Fibroblast of the conjunctiva (primary cell): ENCODE measurements around the gene TRABD2B.

Experiments
- DNase-seq: peaks from one replicate; pipeline ENCODE4 v3.0.0-alpha.2; 2010; ENCODE audit warnings: low read depth

The TRABD2B gene

DNA sequence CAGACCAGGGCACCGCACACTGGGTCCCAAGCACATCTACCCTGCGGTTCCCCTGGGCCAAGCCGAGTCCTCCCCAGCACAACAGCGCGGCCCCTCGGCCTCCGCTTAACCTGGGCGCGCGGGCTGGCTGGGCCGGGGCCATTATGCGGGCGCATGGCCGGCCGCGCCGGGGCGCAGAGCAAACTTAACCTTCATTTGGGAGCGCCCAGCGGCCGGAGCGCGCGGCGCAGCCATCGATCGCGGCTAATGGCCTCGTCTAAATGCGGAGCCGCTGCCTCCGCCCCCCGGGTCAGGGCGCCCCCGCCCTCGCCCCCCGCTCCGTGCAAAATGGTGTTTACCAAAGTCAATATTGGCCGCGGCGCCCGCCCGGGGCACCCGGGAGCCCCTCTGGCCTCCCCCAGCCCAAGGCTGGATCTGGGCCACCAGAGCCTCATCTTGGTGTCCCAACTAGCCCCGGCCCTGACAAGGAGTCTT, 272.1 kb downstream of the TRABD2B start:
- DNase-seq, result no peak

DNA sequence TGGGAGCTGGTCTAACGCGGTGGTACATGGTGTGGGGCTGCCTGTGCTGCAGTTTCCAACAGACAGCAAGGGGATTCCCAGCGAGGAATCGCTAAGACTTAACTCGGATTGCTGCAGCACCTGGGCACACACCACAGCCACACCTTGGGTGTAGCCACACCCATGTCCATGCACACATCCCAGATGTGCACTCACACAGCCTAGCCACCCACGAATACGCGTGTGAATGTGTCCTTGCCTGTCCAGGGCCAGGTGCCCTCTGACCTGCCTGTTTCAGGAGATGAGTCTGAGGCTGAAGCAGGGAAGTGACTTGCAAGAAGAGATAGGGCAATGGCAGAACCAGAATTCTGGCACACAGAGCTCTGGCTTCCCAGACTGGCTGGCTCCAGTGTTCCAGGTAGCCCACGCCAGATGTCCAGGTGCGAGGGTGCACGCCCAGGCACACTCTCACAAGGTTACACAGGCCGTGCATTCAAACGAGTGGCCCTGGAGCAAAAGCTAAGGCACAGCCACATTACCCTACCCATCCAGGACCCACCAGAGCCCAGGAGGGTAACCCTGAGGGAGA, 272.7 kb downstream of the TRABD2B start:
- no peak for DNase-seq

DNA sequence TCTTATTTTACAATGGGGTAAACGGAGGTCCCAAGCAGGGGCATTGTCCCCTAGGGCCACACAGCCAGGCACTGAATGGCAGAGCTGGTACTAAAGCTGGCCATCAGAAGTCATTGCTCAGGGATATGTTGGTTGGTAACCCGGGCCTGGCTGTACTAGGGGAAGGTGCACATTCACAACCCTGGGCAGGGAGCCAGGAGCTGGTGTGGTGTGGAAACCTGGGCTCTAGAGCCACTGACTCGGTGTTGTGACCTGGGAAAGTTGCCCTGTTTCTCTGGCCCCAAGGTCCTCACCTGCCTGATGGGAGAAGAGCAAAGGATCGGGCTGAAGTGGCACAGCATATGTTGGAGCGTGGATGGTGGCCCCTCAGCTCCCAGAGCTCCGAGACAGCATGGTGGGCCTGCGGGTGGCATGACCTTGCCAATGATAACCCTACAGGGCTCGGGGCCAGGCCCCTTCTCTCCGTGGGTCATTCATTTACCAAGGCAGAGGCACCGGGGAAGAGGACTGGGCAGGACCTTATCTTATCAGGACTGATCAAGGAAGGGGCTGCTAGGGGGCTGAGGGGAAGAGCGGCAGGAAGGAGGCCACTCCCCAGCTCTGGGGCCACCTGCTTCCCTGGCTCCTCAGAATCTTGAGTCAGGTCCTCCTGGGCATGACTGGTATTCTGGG, 274.1 kb downstream of the TRABD2B start:
- DNase-seq, result no peak

DNA sequence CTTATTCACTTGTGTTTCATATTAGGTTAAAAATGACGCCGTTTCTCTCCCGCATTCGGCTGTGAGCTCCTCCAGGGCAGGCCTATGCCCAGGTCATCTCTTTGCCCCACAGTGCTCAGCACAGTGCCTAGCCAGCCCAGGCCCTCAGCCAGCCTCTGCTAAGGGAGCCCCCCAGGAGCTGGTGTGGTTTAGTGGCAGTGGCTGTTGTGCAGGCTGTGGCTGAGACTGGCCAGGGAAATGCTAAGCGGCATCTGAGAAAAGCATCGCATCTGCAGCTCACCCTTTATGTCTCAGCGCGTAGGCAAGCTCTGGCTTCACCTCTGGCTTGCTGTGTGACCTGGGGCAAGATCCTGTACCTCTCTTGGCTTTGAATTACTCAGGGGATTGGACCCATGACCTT, 275.1 kb downstream of the TRABD2B start:
- DNase-seq, result no peak

DNA sequence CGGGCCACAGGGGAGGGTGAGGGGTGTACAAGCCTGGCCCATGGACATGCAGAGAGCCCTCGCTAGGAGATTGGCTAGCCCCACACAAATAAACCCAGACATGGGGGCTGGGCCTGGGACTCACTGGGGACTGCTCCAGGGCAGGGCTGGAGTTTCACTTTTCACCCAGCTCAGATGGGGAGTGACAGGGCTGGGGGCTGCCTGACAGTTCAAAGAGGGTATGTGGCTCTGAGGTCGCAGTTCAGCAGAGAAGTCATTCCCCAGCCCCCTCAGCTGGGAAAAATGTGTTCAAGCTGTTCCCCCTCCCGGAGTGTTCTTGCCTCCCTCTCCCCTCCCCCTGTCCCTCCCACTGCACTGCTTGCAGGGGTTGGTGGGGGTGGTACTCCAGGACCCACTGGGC, 277.1 kb downstream of the TRABD2B start:
- no peak for DNase-seq

DNA sequence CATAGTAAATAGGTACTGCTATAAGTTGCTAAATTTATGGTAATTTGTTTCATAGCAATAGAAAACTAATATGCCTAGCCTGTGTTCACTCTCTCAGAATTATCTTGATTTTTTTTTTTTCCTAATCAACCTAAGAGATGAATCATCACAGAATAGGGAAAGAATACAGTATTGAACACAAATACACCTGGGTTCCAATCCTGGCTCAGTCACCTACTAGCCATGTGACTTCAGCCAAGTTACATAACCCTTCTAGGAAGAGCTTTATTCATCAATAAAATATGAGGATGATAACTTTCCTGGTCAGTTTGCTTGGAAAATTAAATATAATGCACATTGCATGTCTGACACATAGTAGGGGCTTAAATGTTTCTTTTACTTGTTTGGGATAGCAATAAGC, 279.8 kb downstream of the TRABD2B start:
- no peak for DNase-seq

DNA sequence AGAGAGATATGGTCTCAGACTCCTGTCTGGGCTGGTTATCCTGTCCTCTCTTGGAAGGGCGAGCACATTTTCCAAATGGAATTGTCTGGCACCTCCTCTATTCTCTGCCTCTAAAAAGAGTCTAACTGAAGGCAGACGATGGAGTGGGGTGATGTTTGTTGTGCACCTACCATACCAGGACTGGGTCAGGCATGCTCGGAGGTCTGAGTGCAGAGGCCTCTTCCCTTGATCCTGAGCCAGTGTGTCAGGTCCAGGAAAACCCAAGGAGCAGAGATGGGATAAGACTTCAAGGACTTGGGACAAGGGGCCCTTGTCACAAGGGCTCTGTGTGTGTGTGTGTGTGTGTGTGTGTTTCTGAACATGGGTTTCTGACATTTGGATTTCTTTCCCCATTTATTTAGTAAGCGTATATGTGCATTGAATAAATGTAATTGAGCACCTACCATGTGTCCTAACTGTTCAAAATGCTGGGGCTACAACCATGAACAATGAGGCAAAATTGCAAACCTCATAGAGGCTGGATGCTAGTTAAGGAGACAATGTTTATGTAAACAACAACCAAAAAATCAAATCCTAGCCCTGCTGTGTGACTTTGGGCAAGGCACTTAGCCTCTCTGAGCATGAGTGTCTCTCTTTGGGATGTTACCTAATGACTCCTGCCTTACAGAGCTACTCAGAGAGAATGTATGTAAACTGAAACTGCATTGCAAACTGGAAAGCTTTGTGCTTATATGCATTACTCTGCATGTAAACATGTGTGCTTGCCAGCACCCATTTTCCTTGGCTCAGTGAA, 283.0 kb downstream of the TRABD2B start:
- no peak for DNase-seq

DNA sequence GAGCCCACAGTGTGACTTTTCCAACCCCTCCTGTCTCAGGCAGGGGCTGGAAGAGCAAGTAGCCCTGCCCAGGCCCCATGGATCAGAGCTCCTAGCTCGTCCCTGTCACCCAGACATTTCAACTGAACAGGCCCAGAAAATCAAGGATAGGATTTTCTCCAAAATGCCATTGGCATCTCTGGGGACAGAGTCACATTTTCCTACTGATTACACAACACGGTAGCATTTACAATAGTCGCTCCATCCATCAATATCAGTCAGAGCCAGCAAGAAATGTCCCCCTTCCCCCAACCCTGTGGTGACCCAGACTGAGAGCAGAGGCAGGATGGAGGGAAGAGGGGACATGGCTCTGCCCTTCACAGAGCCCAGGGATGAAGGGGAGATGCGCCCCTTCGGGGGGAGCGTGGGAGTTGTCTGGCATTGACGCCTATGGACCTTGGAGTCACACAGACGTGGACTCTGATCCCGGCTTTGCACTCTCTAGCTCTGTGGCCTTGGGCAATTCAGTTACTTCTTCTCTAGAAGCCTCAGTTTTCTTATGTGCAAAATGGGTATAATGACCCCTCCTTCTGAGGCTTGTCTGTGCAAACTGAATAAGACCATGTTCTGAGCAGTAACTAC, 283.7 kb downstream of the TRABD2B start:
- no peak for DNase-seq

DNA sequence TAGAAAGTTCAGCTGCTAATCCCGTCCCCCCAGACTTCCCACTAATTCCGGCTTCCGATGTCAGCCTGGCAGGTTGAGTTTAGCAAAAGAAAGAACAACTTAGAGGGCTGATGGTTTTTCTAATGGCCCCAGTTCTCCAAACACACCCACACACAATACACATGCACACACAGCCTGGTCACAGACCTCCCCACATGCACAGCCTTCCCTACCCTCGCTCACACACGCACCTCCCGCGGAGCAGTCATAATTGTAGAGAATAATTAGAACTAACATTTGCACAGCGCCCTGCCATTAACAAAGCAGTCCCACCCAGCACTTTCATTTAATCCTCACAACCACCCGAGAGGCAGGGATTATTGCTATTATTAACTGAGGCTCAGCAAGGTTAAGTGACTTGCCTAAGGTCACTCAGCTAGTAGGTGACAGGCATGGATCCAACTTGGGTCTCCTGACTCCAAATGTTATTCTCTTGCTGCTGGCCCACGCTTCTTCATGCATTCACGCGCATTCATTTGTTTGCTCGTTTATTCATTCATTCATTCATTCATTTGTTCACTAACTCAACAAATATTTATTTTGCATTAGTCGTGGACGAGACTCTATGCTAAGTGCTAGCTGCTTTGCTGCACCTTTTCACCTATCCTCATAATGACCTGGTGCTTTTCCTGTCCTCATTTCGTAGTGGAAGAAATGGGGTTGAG, 284.4 kb downstream of the TRABD2B start:
- DNase-seq, result no peak

DNA sequence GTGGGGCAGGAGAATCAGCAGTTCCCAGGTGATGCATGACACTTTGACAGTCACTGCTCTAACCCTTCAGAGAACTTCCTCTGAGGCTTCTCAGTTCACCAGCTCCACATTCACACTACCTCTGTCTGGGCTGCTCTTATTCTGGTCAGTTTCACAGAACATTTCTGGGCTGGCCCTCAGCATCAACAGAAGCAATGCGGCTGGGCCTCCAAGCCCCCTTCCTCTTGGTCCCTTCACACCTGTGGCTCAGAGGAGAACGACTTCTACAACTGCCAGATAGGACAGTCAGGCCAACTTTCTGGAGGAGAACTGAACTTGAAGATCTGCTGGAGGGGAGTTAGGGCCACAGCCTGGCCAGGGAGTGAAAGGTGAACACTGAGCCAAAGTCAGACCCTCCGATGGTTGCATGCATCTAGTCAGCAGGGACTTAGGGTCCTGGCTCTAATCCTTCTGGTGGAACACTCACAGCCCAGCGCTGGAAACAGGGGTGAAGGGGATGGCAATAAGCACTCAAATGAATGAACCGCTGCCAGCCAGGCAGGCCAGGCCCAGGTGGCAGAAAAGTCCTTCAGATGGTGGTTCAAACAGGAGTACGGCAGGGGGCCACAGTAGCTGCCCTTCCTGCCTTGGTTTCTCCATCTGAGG, 285.2 kb downstream of the TRABD2B start:
- DNase-seq, result no peak

DNA sequence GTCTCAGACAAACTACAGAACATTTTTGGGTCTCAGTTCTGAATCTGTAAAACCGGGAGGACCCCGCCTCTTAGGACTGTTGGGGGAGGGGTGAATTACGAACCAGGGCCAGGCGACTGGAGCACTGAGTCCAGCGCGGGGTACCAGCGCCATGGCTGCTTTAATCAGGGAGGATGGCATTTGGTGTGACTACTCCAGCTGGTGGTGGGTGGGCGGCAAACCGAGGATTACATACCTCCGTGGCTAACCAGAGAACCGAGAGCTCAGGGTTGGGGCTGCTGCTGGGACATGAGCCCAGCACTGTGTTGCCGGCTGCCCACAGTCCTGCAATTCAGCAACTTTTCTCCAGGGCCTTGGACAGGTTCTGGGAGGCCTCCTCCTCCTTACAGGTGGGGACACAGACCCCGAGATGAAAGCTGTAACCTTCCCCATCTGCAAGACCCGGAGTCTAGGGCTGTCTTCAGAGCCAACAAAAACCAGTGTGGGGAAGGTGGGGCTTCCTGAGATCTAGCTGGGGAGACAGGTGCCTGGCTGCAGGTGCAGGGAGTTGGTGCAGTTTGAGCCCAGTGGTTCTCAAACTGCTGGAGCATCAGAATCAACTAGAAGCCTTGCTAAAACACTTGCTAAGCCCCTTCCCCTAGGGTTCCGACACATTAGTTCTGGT, 285.9 kb downstream of the TRABD2B start:
- DNase-seq, result no peak
